Neural cell (in vitro differentiated cells): ENCODE measurements around the gene DTD1.

Experiments
- CTCF ChIP-seq: fragments of 450-650 bp; IDR thresholded peaks from 2 replicates; pipeline ENCODE4 v1.5.1; 2014; ENCODE audit warnings: antibody characterized with exemption, mild to moderate bottlenecking, moderate library complexity; ENCODE audit not compliant: poor library complexity, severe bottlenecking
- EZH2 ChIP-seq: fragments of 200-600, 300-800 bp; shearing (Covaris generic), sonication (generic); IDR thresholded peaks from 2 replicates; pipeline ENCODE4 v1.6.1; 2014; ENCODE audit warnings: antibody characterized with exemption, low read length, borderline replicate concordance, mild to moderate bottlenecking; ENCODE audit not compliant: insufficient read depth, poor library complexity, severe bottlenecking
- MXI1 ChIP-seq: fragments of 450-650 bp; conservative IDR thresholded peaks from 2 replicates; pipeline ENCODE4 v1.6.1; 2014; ENCODE audit warnings: antibody characterized with exemption, mild to moderate bottlenecking; ENCODE audit not compliant: poor library complexity, severe bottlenecking

- TF ChIP-seq CTCF (no peak), EZH2 (no peak), MXI1 (no peak)
These were observed 76.1 kb downstream of the DTD1 start for GRCh38 chr20:18663932-18664331.
